ENCODE data around the gene CDKN1C. TPM values are rescaled to one million over a fixed set of nuclear protein-coding genes. Genes with fewer than 3 reads are reported as not detected.

The CDKN1C gene
- total RNA-seq, 4 donors from 2014 or later = 4.1 to 54.6 (median 20.8) TPM

- no peak for DNase-seq
- TF ChIP-seq CTCF (IDR thresholded peaks at IDR 0.05) = no peak
- no peak for TF ChIP-seq POLR2A (IDR thresholded peaks at IDR 0.05)
- no peaks in the 10 kb centered on the region for H3K36me3 ChIP-seq
- H3K27me3 ChIP-seq = peaks cover 0 to 11% (median 0%) of the 10 kb centered on the region in 4 donors
- no peaks in the 10 kb centered on the region for H3K4me1 ChIP-seq
- WGBS, 2 donors = 85% methylated on average over 4 to 5 of the region's 12 CpGs
- H3K9me3 ChIP-seq = no peaks in the 10 kb centered on the region
- intact Hi-C loops (cut with DNase I) = no loop called here
- no peak overlapping the region for H3K27ac ChIP-seq
- H3K4me3 ChIP-seq = no peak overlapping the region
Measured at GRCh38 chr11:2853401-2853800, 32.2 kb downstream of the CDKN1C start.

GRCh38 chr11:2849994-2850770, 35.4 kb downstream of the CDKN1C start:
- DNase-seq = no peak
- intact Hi-C loops (cut with DNase I) = no loop called here
- Histone ChIP-seq H3K9me3 (no peaks in the 10 kb centered on the region), H3K4me3 (no peak overlapping the region), H3K36me3 (no peaks in the 10 kb centered on the region), H3K4me1 (no peaks in the 10 kb centered on the region), H3K27ac (no peak overlapping the region), H3K27me3 (peaks cover 0 to 11% (median 0%) of the 10 kb centered on the region in 4 donors)
- no peak for TF ChIP-seq CTCF (IDR thresholded peaks at IDR 0.05)
- TF ChIP-seq POLR2A (IDR thresholded peaks at IDR 0.05) = no peak
- 84 to 85% methylated on average over 9 to 25 of the region's 53 CpGs for WGBS, 2 donors

GRCh38 chr11:2848497-2848896, 37.1 kb downstream of the CDKN1C start:
- H3K27me3 ChIP-seq = peaks cover 0 to 11% (median 0%) of the 10 kb centered on the region in 4 donors
- TF ChIP-seq POLR2A (IDR thresholded peaks at IDR 0.05) (no peak), CTCF (IDR thresholded peaks at IDR 0.05) (no peak)
- no peaks in the 10 kb centered on the region for H3K36me3 ChIP-seq
- no peak for DNase-seq
- intact Hi-C loops (cut with DNase I) = no loop called here
- no peaks in the 10 kb centered on the region for H3K4me1 ChIP-seq
- no peak overlapping the region for H3K27ac ChIP-seq
- no peaks in the 10 kb centered on the region for H3K9me3 ChIP-seq
- 74 to 88% methylated on average over 3 to 6 of the region's 9 CpGs for WGBS, 2 donors
- H3K4me3 ChIP-seq = no peak overlapping the region

GRCh38 chr11:2847561-2847960, 38.0 kb downstream of the CDKN1C start:
- TF ChIP-seq CTCF (IDR thresholded peaks at IDR 0.05) (no peak), POLR2A (IDR thresholded peaks at IDR 0.05) (no peak)
- H3K27ac ChIP-seq = no peak overlapping the region
- intact Hi-C loops (cut with DNase I) = no loop called here
- no peaks in the 10 kb centered on the region for H3K9me3 ChIP-seq
- H3K4me1 ChIP-seq = no peaks in the 10 kb centered on the region
- H3K27me3 ChIP-seq = peaks cover 0 to 11% (median 0%) of the 10 kb centered on the region in 4 donors
- H3K4me3 ChIP-seq = no peak overlapping the region
- no peaks in the 10 kb centered on the region for H3K36me3 ChIP-seq
- DNase-seq = no peak
- 28 to 50% methylated on average over 2 to 9 of the region's 21 CpGs for WGBS, 2 donors

GRCh38 chr11:2846470-2846869, 39.1 kb downstream of the CDKN1C start:
- Histone ChIP-seq H3K27me3 (peaks cover 0 to 11% (median 0%) of the 10 kb centered on the region in 4 donors), H3K4me1 (no peaks in the 10 kb centered on the region), H3K27ac (no peak overlapping the region), H3K36me3 (no peaks in the 10 kb centered on the region), H3K4me3 (no peak overlapping the region), H3K9me3 (no peaks in the 10 kb centered on the region)
- WGBS, 2 donors = 88% methylated on average over 6 of the region's 11 CpGs; no CpG with 5 or more reads in 1 of the 2 donors
- intact Hi-C loops (cut with DNase I) = no loop called here
- no peak for TF ChIP-seq CTCF (IDR thresholded peaks at IDR 0.05)
- no peak for TF ChIP-seq POLR2A (IDR thresholded peaks at IDR 0.05)
- DNase-seq = no peak
